Measurements from ENCODE around the gene VPS45.

The VPS45 gene

DNA sequence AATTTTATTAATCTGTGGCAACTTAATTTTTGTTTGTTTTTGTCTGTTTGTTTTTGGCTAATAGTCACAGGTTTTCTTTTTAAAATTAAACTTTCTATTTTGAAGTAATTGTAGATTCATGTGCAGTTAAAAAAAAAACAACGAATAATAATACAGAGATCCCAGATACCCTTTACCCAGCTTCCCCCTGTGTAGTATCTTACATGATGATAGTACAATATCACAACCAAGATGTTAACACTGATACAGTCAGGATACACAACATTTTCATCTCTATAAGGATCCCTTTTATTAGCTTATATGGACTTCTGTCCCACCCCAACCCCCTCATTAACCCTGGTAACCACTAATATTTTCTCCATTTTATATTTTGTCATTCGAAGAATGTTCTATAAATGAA is 5.9 kb downstream of the VPS45 start:
- DNase-seq: no peak

DNA sequence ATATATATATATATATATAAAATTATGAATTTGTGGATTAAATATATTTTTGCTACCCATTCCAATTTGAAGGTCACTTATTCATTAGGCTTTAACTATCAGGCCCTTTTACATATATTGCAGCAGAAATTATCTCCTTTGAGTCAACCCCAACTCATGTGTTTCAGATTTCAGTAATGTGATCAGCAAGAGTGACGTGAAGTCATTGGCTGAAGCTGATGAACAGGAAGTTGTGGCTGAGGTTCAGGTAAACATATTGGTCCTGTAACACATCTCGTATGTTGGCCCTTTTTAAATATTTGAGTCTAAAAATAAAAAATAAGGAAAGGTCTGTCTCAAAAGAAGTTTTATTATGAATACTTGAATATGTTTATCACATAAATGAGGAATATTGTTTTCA is 8.5 kb downstream of the VPS45 start:
- DNase-seq: no peak

DNA sequence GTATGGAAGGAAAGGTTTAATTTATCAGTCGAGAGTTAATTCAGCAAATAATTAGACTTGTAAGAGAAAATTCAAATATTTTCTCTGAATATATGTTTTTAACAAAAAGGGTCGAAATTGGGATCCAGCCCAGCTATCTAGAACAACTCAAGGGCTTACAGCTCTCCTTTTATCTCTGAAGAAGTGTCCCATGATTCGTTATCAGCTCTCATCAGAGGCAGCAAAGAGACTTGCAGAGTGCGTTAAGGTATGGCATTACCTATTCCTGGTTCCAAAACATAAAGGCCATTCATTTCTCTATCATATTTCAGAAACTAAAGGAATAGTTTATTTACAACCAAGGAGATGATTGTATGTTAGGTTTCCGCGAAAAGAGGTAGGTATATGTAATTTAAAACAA is 9.4 kb downstream of the VPS45 start:
- DNase-seq: no peak

DNA sequence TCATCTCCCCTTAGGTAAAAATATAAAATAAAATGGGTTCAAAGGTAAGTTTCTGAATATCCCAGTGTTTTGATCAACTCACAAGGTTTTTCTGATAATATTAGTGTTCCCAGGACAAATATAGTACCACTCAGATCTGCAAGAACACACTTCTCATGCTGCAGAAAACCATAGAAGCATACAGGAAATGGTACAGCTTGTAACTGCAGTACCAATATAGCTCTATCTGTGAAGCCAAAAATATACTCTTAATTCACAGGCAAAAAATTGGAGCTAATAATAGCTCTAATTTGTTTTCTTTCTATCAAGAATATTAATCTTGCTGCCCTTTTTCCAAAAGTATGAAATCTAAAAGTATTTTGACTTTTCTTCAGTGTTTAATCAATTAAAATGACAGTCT is 13.2 kb downstream of the VPS45 start:
- no peak for DNase-seq

DNA sequence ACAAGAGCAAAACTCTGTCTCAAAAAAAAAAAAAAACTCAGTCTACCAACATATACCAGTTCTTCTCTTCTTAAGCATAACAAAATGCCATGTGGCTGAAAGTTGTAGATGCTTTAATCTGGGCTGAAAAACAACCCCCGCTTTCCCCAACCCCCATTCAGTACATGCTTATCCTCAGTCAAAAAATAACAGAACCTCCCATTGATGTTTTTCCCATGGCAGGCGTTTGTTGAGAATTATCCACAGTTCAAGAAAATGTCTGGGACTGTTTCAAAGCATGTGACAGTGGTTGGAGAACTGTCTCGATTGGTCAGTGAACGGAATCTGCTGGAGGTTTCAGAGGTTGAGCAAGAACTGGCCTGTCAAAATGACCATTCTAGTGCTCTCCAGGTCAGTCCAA is 14.9 kb downstream of the VPS45 start:
- DNase-seq: no peak

DNA sequence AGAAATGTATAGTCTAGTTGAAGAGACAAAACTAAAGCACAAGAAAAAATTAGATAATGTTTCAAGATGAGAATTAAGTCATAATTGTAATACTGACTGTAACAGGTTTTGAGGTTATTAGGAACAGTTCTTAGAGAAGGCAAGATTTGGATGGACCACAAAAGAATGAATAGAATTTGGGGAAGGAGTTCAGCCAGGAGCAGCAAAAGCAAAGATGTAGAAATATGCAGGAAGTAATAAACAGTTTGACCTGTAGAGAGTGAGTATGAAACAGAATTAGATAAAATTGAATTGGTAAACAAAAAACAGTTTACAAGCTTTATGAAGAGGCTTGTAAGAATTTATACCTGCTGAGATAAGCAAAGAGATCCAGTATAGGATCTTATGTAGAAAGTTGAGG is 16.3 kb downstream of the VPS45 start:
- no peak for DNase-seq

DNA sequence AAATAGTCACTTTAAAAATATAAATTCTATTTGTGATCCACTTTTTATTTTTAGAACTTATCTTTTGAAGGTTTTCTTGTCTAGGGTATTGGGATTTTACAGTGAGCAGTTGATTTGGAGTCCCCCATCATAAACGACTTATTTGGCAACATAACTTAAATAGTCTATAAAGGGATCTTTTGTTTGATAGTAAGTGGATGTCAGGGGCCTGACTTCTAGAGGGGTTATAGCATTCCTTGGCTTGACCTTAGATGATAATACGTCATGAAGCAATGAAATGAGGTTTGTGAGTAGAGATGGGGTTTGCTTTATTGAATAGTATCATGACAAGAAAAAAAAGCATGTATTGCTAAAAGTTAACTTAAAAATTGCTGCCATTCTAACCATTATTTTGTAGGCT is 17.8 kb downstream of the VPS45 start:
- DNase-seq: no peak

DNA sequence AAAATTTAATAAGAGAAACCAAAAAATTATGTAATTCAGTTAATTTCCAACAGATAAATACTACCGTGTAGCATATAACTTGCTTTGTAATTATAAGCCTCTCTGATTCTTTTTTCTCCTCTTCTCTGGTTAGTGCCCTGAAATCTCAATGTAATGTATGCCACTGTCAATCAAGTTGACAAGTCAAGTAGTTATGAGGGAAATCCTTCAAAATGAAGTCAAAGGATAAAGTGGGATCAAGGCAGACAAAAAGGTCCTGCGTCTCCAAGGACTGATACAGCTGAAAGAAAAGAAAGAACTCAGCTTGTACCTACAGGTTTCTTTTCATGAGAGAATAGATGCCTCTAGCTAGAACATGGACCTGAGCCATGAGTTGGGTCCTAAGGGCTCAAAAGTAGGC is 19.8 kb downstream of the VPS45 start:
- no peak for DNase-seq

DNA sequence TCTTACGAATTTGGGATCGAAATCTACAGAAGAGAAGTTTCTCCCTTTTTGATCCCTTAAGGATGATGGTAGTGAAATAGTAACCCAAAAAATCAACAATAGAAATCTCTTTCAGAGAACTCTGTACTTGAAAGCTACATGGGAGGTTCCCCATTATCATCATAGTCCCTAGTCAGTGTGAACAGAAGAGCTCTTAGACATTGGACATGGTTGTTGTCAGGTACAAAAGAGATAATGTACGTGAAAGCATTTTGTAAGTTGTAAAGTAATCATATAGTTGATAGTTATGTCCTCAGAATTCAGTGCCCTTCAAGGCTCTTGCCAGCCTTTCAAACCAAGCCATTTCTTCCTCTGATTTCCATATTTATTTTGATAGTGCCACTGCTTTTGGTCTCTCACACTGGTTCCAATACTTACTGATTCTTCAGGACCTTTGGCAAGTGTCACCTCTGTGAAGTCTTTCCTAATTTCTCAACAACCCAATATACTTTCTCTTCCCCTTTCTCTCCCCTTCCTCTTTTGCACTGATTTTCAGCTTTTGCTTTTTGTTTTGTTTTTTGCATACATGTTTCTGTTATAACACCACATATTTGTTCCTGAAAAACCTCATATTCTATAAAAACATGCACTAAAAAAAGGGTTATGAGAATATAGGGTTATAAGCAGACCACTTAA is 22.4 kb downstream of the VPS45 start:
- DNase-seq: no peak

DNA sequence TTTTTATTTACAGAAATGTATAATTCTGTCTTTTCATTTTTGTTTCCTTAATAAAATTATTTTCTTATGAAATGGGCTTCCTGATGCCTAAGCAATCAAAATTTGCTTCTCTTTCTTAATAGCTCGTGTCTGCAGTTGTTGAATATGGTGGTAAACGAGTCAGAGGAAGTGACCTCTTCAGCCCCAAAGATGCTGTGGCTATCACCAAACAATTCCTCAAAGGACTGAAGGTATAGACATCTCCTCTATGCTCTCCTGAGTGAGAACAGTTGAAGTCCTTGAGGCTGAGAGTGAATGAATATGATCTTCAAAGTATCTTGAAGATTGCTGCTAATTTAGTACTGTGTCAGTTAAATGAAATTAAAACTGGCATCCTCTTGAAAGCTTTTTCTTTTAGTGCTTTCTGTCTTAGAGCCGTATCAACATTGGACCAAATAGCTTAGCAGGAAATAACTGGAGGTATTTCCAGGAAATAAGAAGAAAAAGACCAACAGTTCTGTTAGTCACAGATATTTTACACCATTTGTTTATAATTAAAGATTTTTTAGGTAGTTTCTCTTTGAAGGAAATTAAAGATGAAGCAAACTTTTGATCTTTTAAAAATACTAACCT is 24.7 kb downstream of the VPS45 start:
- DNase-seq: no peak

DNA sequence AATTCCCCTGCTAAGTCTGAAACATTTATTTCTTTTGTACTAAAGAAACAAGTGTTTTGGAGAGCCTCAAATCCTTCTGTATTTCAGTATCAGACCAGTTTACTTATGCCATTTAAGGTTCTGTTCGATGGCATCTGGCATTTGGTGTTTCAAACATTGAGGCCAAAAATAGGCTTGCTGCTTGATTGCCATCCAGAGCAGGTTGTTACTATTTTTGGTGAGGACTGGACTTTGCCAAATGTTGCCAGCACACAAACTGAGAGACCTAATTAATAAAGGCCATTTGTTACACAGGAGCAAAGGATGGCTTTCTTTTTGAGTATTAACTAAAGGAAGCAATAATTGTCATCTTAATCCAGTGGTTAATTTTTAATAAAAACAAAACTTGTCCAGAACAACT is 26.2 kb downstream of the VPS45 start:
- no peak for DNase-seq

DNA sequence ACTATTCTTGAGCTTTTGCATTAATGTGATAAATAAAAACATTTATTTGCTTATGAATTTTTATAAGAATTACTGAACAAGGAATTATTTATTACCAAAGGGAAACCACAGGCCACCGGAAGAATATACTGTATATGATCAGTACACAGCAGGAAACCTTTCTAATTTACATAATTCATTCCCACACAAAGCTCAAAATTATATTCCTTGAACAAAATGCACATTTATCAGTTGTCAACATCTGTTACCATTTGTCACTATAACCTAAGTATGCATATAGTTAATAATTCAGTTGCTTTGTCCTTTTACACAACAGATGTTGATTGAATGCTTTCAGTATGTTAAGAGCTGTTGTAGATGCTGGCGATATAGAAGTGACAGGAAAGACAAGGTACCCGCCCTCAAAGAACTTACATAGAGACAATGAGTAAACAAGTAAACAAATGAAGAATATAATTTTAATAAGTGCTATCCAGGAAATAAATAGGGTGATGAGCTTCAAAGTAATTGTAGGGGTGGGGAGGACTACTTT is 27.2 kb downstream of the VPS45 start:
- DNase-seq: no peak

DNA sequence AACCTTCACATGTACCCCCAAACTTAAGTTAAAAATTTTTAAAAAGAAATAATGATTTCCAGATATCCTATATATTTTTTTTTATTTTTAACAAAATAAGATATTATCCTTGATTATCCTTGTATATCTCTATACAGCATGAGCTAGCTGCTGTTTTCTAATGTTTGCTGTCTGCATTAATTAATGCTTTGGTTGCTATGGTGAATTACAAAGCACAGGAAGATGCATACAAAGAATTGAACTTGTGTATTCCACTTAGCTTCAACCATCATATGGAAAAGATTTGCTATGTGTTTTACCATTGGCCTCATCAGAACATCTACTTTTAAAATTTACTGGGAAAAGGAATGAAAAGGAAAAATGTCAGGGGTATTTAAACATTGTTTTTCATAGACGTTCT is 35.4 kb downstream of the VPS45 start:
- no peak for DNase-seq

DNA sequence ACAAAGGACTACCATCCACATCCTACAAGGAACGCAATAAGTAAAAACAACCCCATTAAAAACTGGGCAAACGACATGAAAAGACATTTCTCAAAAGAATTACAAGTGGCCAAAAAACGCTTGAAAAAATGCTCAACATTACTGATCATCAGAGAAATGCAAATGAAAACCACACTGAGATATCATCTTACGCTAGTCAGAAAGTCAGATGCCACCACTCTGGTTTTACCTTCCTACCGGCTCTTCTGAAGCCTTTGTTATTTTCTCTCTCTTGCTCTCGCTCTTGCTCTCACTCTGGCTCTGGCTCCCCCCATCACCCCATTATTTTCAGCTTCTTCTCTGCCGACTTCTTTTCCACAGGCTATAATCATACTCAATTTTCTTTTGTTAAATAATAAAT is 38.8 kb downstream of the VPS45 start:
- no peak for DNase-seq

DNA sequence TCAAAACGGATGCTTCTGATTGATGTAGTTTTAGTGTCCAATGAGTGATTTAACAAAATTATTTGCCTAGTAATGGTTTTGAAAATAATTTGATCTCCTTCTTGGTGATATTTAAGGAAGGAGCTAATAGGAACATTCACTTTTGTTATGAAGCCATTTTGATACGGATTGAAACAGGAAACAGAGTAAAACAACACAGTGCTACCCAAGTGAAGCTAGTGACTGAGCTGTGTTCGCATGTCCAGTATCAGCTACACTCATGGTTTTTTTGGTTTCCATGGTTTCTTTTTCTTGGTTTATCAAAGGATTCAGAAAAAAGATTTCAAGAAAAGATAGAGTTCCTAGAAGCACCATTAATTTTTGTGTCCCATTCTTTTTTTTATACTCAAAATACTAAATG is 42.0 kb downstream of the VPS45 start:
- DNase-seq: no peak

DNA sequence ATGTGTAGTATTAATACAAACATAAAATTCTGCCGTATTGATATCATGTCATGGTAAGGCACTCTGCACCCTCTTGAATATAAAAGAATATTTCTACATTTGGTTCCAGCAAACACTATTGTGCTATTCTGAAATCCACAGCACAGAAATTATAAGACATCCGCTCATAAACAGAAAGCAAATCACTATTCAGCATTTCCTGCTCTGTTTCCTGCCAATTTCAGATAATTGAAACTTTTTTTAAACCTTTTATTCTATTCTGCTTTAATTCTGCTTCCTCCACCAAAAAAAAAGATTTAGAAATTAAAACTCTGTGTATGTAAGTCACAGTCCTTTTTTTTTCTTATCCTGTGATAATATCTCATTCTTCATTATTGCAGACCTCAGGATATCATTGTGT is 42.5 kb downstream of the VPS45 start:
- DNase-seq: no peak

DNA sequence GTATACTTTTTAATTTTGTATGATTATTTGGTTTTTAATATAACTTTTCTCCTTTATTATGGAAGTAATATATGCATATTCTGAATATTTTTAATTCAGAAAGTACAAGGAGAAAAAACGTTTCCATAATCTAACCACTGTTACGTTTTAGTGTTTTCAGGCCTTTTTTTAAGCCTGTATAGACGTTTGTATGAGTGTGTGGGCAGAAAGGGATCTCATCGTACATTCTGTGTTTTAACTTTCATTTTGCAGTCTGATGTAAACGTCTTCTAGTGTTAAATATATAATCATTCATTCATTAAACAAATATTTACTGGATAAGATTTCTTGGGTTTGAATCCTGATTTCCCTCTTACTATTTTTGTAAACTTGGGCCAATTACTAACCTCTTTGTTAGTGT is 44.1 kb downstream of the VPS45 start:
- DNase-seq: no peak

DNA sequence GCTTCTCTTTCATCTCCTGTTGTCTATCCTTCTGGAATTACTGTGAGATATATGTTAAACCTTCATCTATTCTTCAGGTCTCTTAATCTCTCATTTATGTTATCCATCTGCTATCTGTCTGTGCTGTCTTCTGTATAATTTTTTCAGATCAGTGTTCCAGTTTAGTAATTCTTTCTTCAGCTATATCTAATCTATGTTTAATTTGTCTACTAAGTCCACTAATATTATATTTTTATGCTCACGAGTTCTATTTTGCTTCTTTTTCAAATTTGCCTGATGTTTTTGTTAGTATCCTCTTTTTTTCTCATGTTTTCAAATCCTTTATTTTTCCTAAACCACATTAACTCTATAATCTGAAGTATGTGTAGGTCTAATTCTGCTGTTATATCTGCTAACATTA is 47.5 kb downstream of the VPS45 start:
- no peak for DNase-seq

DNA sequence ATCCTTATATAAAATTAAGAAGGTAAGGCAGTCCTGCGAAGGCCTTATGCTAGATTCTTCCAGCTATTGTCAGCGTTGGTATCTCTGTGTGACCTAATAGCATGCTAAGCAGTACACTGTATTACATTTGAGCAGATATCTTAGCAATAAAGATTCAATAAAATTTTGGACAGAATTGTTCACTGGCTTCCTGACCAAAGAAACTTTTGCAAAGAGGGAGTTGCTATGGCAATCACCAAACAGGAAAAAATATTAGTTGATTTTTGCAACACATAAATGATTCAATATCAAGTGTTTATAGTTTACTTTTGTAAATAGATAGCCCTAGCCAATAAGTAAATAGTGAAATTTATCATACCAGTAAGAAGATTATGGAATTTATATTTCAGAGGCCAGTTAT is 51.1 kb downstream of the VPS45 start:
- no peak for DNase-seq

DNA sequence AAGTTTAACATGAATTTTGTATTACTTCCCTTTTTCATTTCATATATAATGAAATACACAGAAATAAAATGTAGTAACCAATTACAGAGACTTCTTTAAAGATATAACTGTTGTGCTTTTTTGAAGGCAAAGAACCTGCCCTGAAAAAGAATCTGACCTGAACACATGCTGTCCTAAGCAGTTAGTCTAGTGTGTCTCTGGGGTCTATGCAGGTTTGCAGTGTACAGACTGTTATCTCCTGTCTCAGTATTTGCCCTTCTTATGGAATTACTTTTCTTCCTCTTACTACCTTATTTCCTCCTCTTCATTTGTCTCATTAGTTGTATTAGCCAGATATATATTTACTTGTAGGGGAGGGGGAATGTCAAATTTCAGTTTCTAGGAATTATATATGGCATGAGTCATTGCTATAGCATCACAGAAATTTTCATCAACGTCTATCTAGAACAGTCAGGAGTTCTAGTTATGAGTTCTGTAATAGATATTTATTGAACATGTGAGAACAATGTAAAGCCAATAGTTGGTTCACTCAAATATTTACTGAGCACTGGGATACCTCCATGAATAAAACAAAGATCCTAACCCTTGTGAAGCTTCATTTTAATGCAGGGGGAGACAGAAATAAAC is 53.8 kb downstream of the VPS45 start:
- no peak for DNase-seq

DNA sequence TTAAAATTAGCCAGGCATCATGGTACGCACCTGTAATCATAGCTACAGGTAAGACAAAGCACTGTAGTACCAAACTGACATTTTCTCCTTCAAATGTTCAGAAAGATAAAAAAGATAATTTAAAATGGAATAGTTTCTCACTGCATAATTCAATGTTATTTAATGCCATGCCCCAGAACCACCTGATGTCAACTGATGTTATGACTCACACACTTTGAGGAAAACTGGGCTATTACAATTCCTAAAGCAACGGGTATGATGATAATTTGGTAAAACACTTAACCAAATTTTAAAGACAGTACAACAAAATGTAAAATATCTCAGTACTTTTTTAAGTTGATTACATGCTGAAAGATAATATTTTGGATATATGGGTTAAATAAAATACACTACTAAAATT is 59.2 kb downstream of the VPS45 start:
- no peak for DNase-seq

DNA sequence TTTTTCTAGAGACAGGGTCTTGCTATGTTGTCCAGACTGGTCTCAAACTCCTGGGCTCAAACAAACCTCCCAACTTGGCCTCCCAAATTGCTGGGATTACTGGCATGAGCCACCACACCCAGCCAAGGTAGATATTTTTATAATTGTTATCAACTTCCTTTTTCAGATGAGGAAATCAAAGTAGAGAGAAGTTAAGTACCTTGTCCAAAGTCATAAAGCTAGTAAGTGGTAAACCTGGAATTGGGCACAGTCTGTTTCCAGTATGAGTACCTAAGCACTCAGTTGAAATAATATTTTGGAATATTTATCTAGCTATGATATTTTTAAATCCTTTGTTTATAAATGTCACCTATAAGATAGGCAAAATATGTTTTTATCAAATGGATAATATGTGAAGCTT is 59.9 kb downstream of the VPS45 start:
- DNase-seq: no peak

DNA sequence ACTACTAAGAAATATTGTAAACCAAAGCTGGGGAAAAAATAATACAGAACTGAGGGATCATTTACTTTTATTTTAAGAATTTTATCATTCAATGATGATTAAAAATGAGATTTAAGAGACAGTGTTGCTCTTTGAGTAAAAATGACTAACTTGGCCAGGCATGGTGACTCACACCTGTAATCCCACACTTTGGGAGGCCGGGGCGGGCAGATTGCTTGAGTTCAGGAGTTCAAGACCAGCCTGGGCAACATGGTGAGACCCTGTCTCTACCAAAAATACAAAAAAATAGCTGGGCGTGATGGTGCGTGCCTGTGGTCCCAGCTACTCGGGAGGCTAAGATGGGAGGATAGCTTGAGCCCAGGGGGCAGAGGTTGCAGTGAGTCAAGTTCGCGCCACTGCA is 60.3 kb downstream of the VPS45 start:
- no peak for DNase-seq

DNA sequence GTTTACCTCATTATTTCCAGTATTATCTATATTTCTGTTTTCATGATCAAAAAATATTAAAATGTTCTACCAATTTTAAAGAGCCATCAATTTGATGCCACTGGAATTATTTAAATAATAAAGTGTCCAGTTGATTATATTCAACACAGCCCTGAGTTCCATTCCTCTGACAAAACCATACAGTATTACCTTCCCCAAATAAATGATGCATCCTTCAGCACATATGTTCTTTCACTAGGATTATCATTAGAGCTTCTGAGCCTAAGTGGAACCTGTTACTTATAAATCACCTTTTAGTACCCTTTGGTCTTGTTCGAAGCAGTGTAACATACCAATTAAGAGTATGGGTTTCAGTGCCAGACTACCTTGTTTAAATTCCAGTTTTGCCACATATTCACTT is 64.8 kb downstream of the VPS45 start:
- DNase-seq: no peak

DNA sequence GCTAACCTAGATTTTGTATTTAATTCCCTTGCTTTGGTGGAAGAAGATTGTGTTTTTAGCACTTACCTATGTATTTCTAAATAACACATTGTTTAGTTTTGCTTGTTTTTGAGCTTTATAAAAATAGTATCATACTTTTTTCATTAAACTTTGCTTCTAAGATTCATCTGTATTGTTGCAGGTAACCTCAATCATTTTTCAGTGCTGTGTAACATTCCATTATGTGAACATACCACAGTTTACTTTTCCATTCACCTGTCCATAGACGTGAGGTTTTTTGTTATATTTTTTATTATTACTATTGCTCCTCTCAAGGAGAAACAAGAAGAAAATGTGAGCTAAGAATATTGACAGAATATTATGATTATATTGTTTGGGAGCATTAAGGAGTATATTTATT is 67.0 kb downstream of the VPS45 start:
- DNase-seq: no peak
